Fibroblast of lung (primary cell): Measurements from ENCODE around the gene TNNI3K.

ENCODE experiments used
- CTCF ChIP-seq, 2 donors: IDR thresholded peaks in 1 of 2; conservative IDR thresholded peaks in 1 of 2; 1 replicate in 1 of 2; 2 replicates in 1 of 2; pipeline ENCODE4 v1.5.1; 2011 to 2012; ENCODE audit warnings: low read length in 2 of 2, control low read depth in 1 of 2, inconsistent platforms in 1 of 2, low read depth in 1 of 2, mild to moderate bottlenecking in 1 of 2
- EZH2 ChIP-seq: IDR thresholded peaks from 2 replicates; pipeline ENCODE4 v1.5.1; 2012; ENCODE audit warnings: low read length, control low read depth, mild to moderate bottlenecking; ENCODE audit errors: missing control alignments

GRCh38 chr1:74437035-74437434, 201.8 kb downstream of the TNNI3K start:
- no peak for TF ChIP-seq CTCF (conservative IDR thresholded peaks at IDR 0.05 in 1 of 2, IDR thresholded peaks at IDR 0.05 in 1 of 2; ENCODE audit: low read depth in 1 of 2, low read length in 2 of 2)
- no peak for TF ChIP-seq EZH2
